IMR-90 (cell line): Measurements from ENCODE around the gene CCSER2. TPM values are rescaled to one million over a fixed set of nuclear protein-coding genes. Genes with fewer than 3 reads are reported as not detected.
A peak's percentile ranks its signal among the peaks of the same experiment; 100 is the strongest.

ENCODE experiments used
- ATAC-seq: fragments of 200-7000 bp; cut with Tn5 transposase; 2 replicates; pipeline ENCODE4 v1.9.1; 2020; ENCODE audit warnings: low read depth, mild to moderate bottlenecking, moderate library complexity
- BruUV-seq: library from RNA; stranded (reverse); fragments of 400-500 nt; replicated peaks from 2 replicates; lab custom pipeline; 2021; lab: Mats Ljungman, UMichigan
- CTCF ChIA-PET: fragments of 300-600 bp; formaldehyde crosslinking; extraction: SDS; loops from one replicate; lab custom pipeline; 2021; ENCODE audit warnings: antibody characterized with exemption; lab: Yijun Ruan, JAX
- POLR2A ChIA-PET: fragments of 300-600 bp; sonication (Branson Sonifier 250); formaldehyde crosslinking; loops from one replicate; lab custom pipeline; 2022; ENCODE audit warnings: antibody characterized with exemption; ENCODE audit not compliant: unreplicated experiment; lab: Charles Lee
- DNase-seq: peaks from one replicate; pipeline ENCODE4 v3.0.0; 2013
- H2AFZ ChIP-seq: replicated peaks from 2 replicates; pipeline ENCODE3; 2013; ENCODE audit warnings: low read length, mild to moderate bottlenecking; ENCODE audit not compliant: poor library complexity
- H2AK5ac ChIP-seq: 2 replicates; pipeline ENCODE4 v1.6.1; 2013; ENCODE audit warnings: low read depth, low read length, inconsistent platforms
- H2AK9ac ChIP-seq: replicated peaks from 2 replicates; pipeline ENCODE3; 2013; ENCODE audit warnings: mild to moderate bottlenecking, low read depth, low read length, moderate library complexity; ENCODE audit not compliant: poor library complexity
- H2BK120ac ChIP-seq: 2 replicates; pipeline ENCODE4 v1.6.1; 2013; ENCODE audit warnings: low read depth, low read length, inconsistent platforms
- H2BK15ac ChIP-seq: 3 replicates; pipeline ENCODE4 v1.6.1; 2013; ENCODE audit warnings: low read depth, low read length, inconsistent platforms
- H2BK20ac ChIP-seq: 2 replicates; pipeline ENCODE4 v1.6.1; 2013; ENCODE audit warnings: low read depth, mild to moderate bottlenecking, inconsistent platforms, low read length, moderate library complexity
- H2BK5ac ChIP-seq: 2 replicates; pipeline ENCODE4 v1.6.1; 2013; ENCODE audit warnings: mild to moderate bottlenecking, low read depth, low read length, inconsistent platforms; ENCODE audit not compliant: poor library complexity, severe bottlenecking
- H3K14ac ChIP-seq: replicated peaks from 2 replicates; pipeline ENCODE4 v1.6.1; 2013; ENCODE audit warnings: low read depth, low read length, inconsistent platforms
- H3K18ac ChIP-seq: 2 replicates; pipeline ENCODE4 v1.6.1; 2013; ENCODE audit warnings: low read depth, low read length, control low read depth
- H3K23ac ChIP-seq: 2 replicates; pipeline ENCODE4 v1.6.1; 2013; ENCODE audit warnings: low read depth, low read length, inconsistent platforms
- H3K27ac ChIP-seq: 2 replicates; pipeline ENCODE4 v1.5.1; 2013; ENCODE audit warnings: mild to moderate bottlenecking, control low read depth, low read length; ENCODE audit not compliant: insufficient read depth
- H3K27me3 ChIP-seq: 2 replicates; pipeline ENCODE4 v1.6.1; 2013; ENCODE audit warnings: low read length; ENCODE audit not compliant: control insufficient read depth, insufficient read depth
- H3K36me3 ChIP-seq: 2 replicates; pipeline ENCODE4 v1.6.1; 2013; ENCODE audit warnings: low read length, mixed read lengths; ENCODE audit not compliant: control insufficient read depth, insufficient read depth
- H3K4ac ChIP-seq: 2 replicates; pipeline ENCODE4 v1.6.1; 2013; ENCODE audit warnings: low read depth, low read length, inconsistent platforms
- H3K4me1 ChIP-seq: 2 replicates; pipeline ENCODE4 v1.6.1; 2013; ENCODE audit warnings: low read length, mixed read lengths; ENCODE audit not compliant: control insufficient read depth, insufficient read depth
- H3K4me2 ChIP-seq: 2 replicates; pipeline ENCODE4 v1.6.1; 2013; ENCODE audit warnings: low read depth, mild to moderate bottlenecking, control low read depth, low read length, moderate library complexity
- H3K4me3 ChIP-seq: 2 replicates; pipeline ENCODE4 v1.5.1; 2013; ENCODE audit warnings: low read depth, mild to moderate bottlenecking, control low read depth, low read length, moderate library complexity; ENCODE audit not compliant: insufficient read depth
- H3K56ac ChIP-seq: 2 replicates; pipeline ENCODE4 v1.6.1; 2013; ENCODE audit warnings: low read length, inconsistent platforms; ENCODE audit not compliant: insufficient read depth; ENCODE audit errors: extremely low read depth
- H3K79me1 ChIP-seq, 2 experiments: 2 replicates each; pipeline ENCODE4 v1.6.1; 2013; ENCODE audit warnings: low read length in 2 of 2, inconsistent platforms in 1 of 2, low read depth in 1 of 2
- H3K9ac ChIP-seq: 2 replicates; pipeline ENCODE4 v1.6.1; 2013; ENCODE audit warnings: low read depth, low read length, control low read depth
- H3K9me1 ChIP-seq: 2 replicates; pipeline ENCODE4 v1.6.1; 2013; ENCODE audit warnings: low read length, inconsistent platforms; ENCODE audit not compliant: insufficient read depth
- H3K9me3 ChIP-seq: 2 replicates; pipeline ENCODE4 v1.6.1; 2013; ENCODE audit warnings: low read length; ENCODE audit not compliant: control insufficient read depth, insufficient read depth
- H4K20me1 ChIP-seq: 2 replicates; pipeline ENCODE4 v1.6.1; 2013; ENCODE audit warnings: low read length, inconsistent platforms; ENCODE audit not compliant: insufficient read depth
- H4K5ac ChIP-seq: 2 replicates; pipeline ENCODE4 v1.6.1; 2013; ENCODE audit warnings: mild to moderate bottlenecking, low read depth, low read length, control low read depth
- H4K8ac ChIP-seq, 2 experiments: 2 replicates each; pipeline ENCODE4 v1.6.1; 2013; ENCODE audit warnings: low read depth in 2 of 2, low read length in 2 of 2, control low read depth in 1 of 2, inconsistent platforms in 1 of 2
- H4K91ac ChIP-seq: 2 replicates; pipeline ENCODE4 v1.6.1; 2013; ENCODE audit warnings: low read depth, low read length, inconsistent platforms; ENCODE audit not compliant: insufficient read depth
- BHLHE40 ChIP-seq: fragments of 150-350 bp; IDR thresholded peaks from 2 replicates; pipeline ENCODE4 v1.6.1; 2016; ENCODE audit warnings: mild to moderate bottlenecking, low read depth, low read length
- CTCF ChIP-seq: conservative IDR thresholded peaks from 2 replicates; pipeline ENCODE4 v1.5.1; 2012; ENCODE audit warnings: mild to moderate bottlenecking, low read depth, low read length, improper control_type of control experiment
- ELK1 ChIP-seq: fragments of 150-350 bp; IDR thresholded peaks from 2 replicates; pipeline ENCODE4 v1.6.1; 2016; ENCODE audit warnings: low read depth, mild to moderate bottlenecking, low read length, moderate library complexity, borderline replicate concordance
- USF2 ChIP-seq: fragments of 150-350 bp; IDR thresholded peaks from 2 replicates; pipeline ENCODE4 v1.6.1; 2017; ENCODE audit warnings: mild to moderate bottlenecking, antibody characterized with exemption, low read length, low read depth
- WGBS, 2 experiments: methylation state at CpG; one replicate each; pipeline versions ENCODE4 v1.1.5 to v1.1.7; 2013; ENCODE audit warnings: missing lambda C conversion rate in 2 of 2; ENCODE audit not compliant: insufficient read length in 1 of 2; ENCODE audit errors: extremely low coverage in 2 of 2; 5-methylcytosine and 5-hydroxymethylcytosine counted together
- dilution Hi-C: fragments of 300-500 bp; cut with HindIII; formaldehyde crosslinking; loops from one replicate; pipeline ENCODE4 v1.14.3; 2018; ENCODE audit warnings: low sequenced_read_pairs; ENCODE audit not compliant: unreplicated experiment
- in situ Hi-C: fragments of 300-500 bp; cut with MboI; formaldehyde crosslinking; loops from 3 replicates; pipeline ENCODE4 v1.14.3; 2019; ENCODE audit warnings: low sequenced_read_pairs, inconsistent platforms, mixed read lengths
- intact Hi-C: fragments of 100-400 bp; cut with micrococcal nuclease; formaldehyde crosslinking; loops from 2 replicates; pipeline ENCODE4 v1.10.0; 2022
- polyA plus RNA-seq, 3 experiments: library from polyadenylated mRNA; depleted of rRNA; stranded (reverse); fragments of >200 nt; gene quantifications; 2 replicates each; pipeline ENCODE4 v1.2.3, GENCODE V29; 2012; ENCODE audit warnings: low replicate concordance in 1 of 3
- total RNA-seq: library from RNA; depleted of rRNA; stranded (reverse); fragments of >200 nt; gene quantifications from 2 replicates; pipeline ENCODE4 v1.2.3, GENCODE V29; 2012

Gene CCSER2
- total and polyA plus RNA-seq, 2 of the 4 experiments (the other 2 are of a cell fraction), result 20.4 to 31.7 TPM

GRCh38 chr10:84522612-84523462, 194.4 kb downstream of the CCSER2 start:
- Histone ChIP-seq H2BK15ac (no peak overlapping the region), H2BK120ac (no peak overlapping the region), H2AFZ (no peak overlapping the region), H3K23ac (no peak overlapping the region), H3K36me3 (no peaks in the 10 kb centered on the region; the same call in 1 of the 2 replicates), H3K14ac (no peak overlapping the region), H4K8ac (no peak overlapping the region), H2AK9ac (no peak overlapping the region), H2AK5ac (no peak overlapping the region), H2BK5ac (no peak overlapping the region), H3K9me3 (peaks cover 7% of the 10 kb centered on the region), H3K9me1 (no peaks in the 10 kb centered on the region), H3K18ac (no peak overlapping the region), H3K4me1 (no peaks in the 10 kb centered on the region), H3K9ac (no peak overlapping the region), H3K27me3 (no peaks in the 10 kb centered on the region), H3K4me3 (no peak overlapping the region), H2BK20ac (no peak overlapping the region), H3K27ac (no peak overlapping the region), H4K20me1 (no peaks in the 10 kb centered on the region), H3K79me1 (no peaks in the 10 kb centered on the region), H4K91ac (no peak overlapping the region), H3K4ac (no peak overlapping the region), H3K4me2 (no peak overlapping the region), H4K5ac (no peak overlapping the region), H3K56ac (no peak overlapping the region)
- dilution Hi-C loops (no loop called here), intact Hi-C loops (loop anchor here (5.0 kb wide), 1 partner anchor 91 kb away; no protein-coding TSS in a partner anchor), in situ Hi-C loops (no loop called here)
- CTCF ChIA-PET, result interaction anchor here (0.6 to 1.0 kb wide), 3 partner anchors 11 to 166 kb away, joined by 3 to 4 read pairs (median 3); no protein-coding TSS in a partner anchor
- ATAC-seq (peak; percentile 48), DNase-seq (no peak)
- POLR2A ChIA-PET, result no interaction called here
- WGBS, 2 experiments, result 89% methylated on average over 2 of the region's 9 CpGs; no CpG with 5 or more reads in 1 of the 2 experiments
- no peak for TF ChIP-seq BHLHE40
- no peak for TF ChIP-seq USF2
- no peak for TF ChIP-seq ELK1
- TF ChIP-seq CTCF, result 0 out of 2 replicates have a peak, but pooled peaks have one; percentile 11
- no TSS peak for BruUV-seq
